Loucy (cell line): ENCODE measurements around the gene ARHGAP22.
A peak's percentile ranks its signal among the peaks of the same experiment; 100 is the strongest.

Experiments
- H2AFZ ChIP-seq: fragments of 200-600 bp; sonication (generic); 2 replicates; pipeline ENCODE4 v1.6.0; 2016; ENCODE audit warnings: antibody characterized with exemption, mild to moderate bottlenecking, low read length, moderate library complexity
- H3F3A ChIP-seq: fragments of 200-600 bp; 2 replicates; pipeline ENCODE4 v1.6.0; 2016; ENCODE audit warnings: antibody characterized with exemption, low read depth, mild to moderate bottlenecking
- H3K27me3 ChIP-seq: fragments of 200-600 bp; sonication (generic); 2 replicates; pipeline ENCODE4 v1.6.1; 2014; ENCODE audit warnings: low read length, mild to moderate bottlenecking; ENCODE audit not compliant: insufficient read depth, poor library complexity, severe bottlenecking
- H3K36me3 ChIP-seq: fragments of 200-600 bp; sonication (generic); 2 replicates; pipeline ENCODE4 v1.6.1; 2016; ENCODE audit warnings: low read length; ENCODE audit not compliant: insufficient read depth
- H3K4me1 ChIP-seq: fragments of 200-600 bp; sonication (generic); 2 replicates; pipeline ENCODE4 v1.5.1; 2014; ENCODE audit warnings: low read length, mild to moderate bottlenecking; ENCODE audit not compliant: insufficient read depth, poor library complexity, severe bottlenecking
- H3K4me2 ChIP-seq: fragments of 200-600 bp; sonication (generic); 2 replicates; pipeline ENCODE4 v1.6.0; 2014; ENCODE audit warnings: antibody characterized with exemption, low read length, low read depth, mild to moderate bottlenecking; ENCODE audit not compliant: poor library complexity, severe bottlenecking
- H3K4me3 ChIP-seq: fragments of 200-600 bp; sonication (generic); 2 replicates; pipeline ENCODE4 v1.5.1; 2014; ENCODE audit warnings: low read length, mild to moderate bottlenecking, mixed read lengths; ENCODE audit not compliant: poor library complexity, severe bottlenecking
- H3K79me2 ChIP-seq: fragments of 200-600 bp; sonication (generic); 2 replicates; pipeline ENCODE4 v1.6.1; 2014; ENCODE audit warnings: low read length; ENCODE audit not compliant: insufficient read depth
- H3K9ac ChIP-seq: fragments of 200-600 bp; sonication (generic); 2 replicates; pipeline ENCODE4 v1.6.0; 2014; ENCODE audit warnings: mild to moderate bottlenecking, low read depth, low read length, moderate library complexity; ENCODE audit not compliant: poor library complexity, severe bottlenecking
- H3K9me2 ChIP-seq: fragments of 200-600 bp; sonication (generic); replicated peaks from 2 replicates; pipeline ENCODE4 v1.6.1; 2016; ENCODE audit warnings: low read depth, low read length, mixed read lengths
- H3K9me3 ChIP-seq: fragments of 200-600 bp; sonication (generic); 2 replicates; pipeline ENCODE4 v1.6.1; 2014; ENCODE audit warnings: mild to moderate bottlenecking, antibody characterized with exemption, low read length, low read depth; ENCODE audit not compliant: insufficient read depth
- H4K20me1 ChIP-seq: fragments of 200-600 bp; sonication (generic); 2 replicates; pipeline ENCODE4 v1.6.0; 2014; ENCODE audit warnings: antibody characterized with exemption, low read length, mild to moderate bottlenecking; ENCODE audit not compliant: insufficient read depth, poor library complexity, severe bottlenecking
- EZH2phosphoT487 ChIP-seq: fragments of 200-600 bp; IDR thresholded peaks from 2 replicates; pipeline ENCODE4 v1.6.1; 2018; ENCODE audit warnings: antibody characterized with exemption, mild to moderate bottlenecking, moderate library complexity, borderline replicate concordance
- TF ChIP-seq, protein P1 (sequence below): fragments of 200-600 bp; sonication (generic); conservative IDR thresholded peaks from 2 replicates; pipeline ENCODE4 v1.5.1; 2014; ENCODE audit warnings: mild to moderate bottlenecking, antibody characterized with exemption, low read length

Gene ARHGAP22

DNA sequence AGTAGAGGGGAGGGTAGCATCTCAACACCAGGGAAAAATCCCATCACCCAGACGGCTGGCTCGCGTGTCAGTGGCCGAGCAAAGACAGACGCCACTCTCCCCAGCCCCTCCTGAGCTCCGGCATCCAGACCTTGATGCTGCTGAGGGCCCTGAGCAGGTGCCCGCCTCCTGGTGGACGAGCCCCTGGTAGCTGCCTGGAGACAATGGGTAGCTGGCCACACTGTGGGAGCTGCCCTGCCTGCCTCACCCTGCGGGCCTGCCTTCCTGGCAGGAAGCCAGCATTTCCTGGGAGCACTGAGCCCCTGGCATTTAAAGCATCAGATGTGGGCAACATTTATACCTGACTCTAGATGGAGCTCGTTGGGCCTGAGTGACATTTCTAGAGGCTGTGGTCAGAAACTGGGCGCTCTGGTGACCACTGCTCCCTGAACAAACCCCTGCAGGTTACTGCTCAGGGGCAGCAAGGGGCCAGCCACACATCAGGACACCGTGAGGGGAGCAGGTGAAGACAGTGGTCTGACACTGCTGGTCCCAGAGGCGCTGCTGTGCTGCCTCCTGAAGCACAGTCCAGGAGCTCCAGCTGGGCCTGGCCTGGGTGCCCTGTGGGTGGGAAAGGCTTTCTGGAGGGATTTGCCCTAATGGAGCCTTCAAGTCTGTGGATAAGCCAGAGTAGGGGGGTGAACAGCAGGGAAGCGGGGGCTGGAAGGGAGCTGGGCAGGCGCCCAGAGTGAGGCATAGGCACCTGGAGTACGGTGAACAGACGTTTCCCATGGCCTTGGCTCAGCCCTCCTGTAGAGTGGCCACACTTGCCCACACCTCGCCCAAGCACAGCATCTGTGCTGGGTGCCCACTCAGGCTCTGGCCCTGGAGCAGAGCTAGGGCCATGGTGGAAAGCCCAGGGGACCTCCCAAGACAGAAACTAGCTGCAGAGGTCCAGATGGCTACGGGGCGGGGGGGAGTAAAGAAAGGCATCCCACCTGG lies 159.7 kb downstream of the ARHGAP22 start:
- Histone ChIP-seq H3F3A (no peaks in the 10 kb centered on the region), H3K9me2 (no peaks in the 10 kb centered on the region), H3K4me1 (peaks cover 9% of the 10 kb centered on the region), H3K9me3 (no peaks in the 10 kb centered on the region), H3K9ac (no peak overlapping the region), H2AFZ (no peak overlapping the region), H3K4me2 (no peak overlapping the region), H3K27me3 (no peaks in the 10 kb centered on the region), H4K20me1 (no peaks in the 10 kb centered on the region), H3K4me3 (no peak overlapping the region), H3K79me2 (no peaks in the 10 kb centered on the region), H3K36me3 (no peaks in the 10 kb centered on the region)
- TF ChIP-seq, protein P1, sequence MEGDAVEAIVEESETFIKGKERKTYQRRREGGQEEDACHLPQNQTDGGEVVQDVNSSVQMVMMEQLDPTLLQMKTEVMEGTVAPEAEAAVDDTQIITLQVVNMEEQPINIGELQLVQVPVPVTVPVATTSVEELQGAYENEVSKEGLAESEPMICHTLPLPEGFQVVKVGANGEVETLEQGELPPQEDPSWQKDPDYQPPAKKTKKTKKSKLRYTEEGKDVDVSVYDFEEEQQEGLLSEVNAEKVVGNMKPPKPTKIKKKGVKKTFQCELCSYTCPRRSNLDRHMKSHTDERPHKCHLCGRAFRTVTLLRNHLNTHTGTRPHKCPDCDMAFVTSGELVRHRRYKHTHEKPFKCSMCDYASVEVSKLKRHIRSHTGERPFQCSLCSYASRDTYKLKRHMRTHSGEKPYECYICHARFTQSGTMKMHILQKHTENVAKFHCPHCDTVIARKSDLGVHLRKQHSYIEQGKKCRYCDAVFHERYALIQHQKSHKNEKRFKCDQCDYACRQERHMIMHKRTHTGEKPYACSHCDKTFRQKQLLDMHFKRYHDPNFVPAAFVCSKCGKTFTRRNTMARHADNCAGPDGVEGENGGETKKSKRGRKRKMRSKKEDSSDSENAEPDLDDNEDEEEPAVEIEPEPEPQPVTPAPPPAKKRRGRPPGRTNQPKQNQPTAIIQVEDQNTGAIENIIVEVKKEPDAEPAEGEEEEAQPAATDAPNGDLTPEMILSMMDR, result no peak
- TF ChIP-seq EZH2phosphoT487, result no peak

DNA sequence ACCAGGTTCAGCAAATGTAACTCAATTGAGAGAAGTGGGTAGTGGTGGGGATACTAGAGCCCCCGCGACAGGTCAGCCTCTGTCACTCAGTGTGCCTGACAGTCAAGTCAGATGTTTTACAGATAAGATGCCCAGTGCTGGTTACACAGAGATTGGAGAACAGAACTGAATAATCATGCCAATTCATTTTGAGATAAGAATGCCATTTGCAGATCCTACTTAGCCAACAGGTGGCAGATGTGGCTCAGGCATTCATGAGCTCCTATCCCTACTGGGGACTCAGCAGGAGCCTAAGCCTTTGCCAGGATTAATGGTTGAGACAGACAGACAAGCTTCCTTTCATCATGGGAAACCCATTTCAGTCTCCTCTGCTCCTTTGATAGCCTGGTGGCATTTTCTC lies 160.6 kb downstream of the ARHGAP22 start:
- Histone ChIP-seq H3K4me1 (peaks cover 9% of the 10 kb centered on the region), H3K9ac (no peak overlapping the region), H3K4me3 (no peak overlapping the region), H3K4me2 (no peak overlapping the region), H3K9me3 (no peaks in the 10 kb centered on the region), H3K27me3 (no peaks in the 10 kb centered on the region), H3K36me3 (no peaks in the 10 kb centered on the region), H4K20me1 (no peaks in the 10 kb centered on the region), H3K9me2 (no peaks in the 10 kb centered on the region), H3K79me2 (no peaks in the 10 kb centered on the region), H3F3A (no peaks in the 10 kb centered on the region), H2AFZ (no peak overlapping the region)
- TF ChIP-seq EZH2phosphoT487, result no peak
- TF ChIP-seq, protein P1, result peak; percentile 60

DNA sequence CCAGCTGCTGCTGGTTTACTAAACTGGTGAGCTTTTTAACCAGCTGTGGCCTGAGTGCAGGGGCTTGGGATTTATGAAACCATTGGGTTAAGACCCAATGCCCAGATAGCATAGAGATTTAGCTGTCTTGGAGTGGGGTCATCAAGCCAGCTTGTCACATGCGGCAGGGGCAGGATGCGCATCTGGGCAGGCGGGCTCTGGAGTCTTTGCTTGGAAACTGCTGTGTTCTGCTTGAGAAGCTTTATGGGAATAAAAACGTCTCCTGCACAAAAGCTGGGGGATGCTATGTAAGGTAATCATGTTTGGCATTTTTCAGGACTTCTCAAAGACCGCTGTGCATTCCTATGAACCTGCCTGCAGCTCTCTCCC lies 162.1 kb downstream of the ARHGAP22 start:
- Histone ChIP-seq H3K9ac (no peak overlapping the region), H4K20me1 (no peaks in the 10 kb centered on the region), H3K27me3 (no peaks in the 10 kb centered on the region), H3K4me3 (no peak overlapping the region), H3K79me2 (no peaks in the 10 kb centered on the region), H2AFZ (no peak overlapping the region), H3F3A (no peaks in the 10 kb centered on the region), H3K9me2 (no peaks in the 10 kb centered on the region), H3K4me1 (peaks cover 9% of the 10 kb centered on the region), H3K4me2 (no peak overlapping the region), H3K9me3 (no peaks in the 10 kb centered on the region), H3K36me3 (no peaks in the 10 kb centered on the region)
- TF ChIP-seq, protein P1, result no peak
- TF ChIP-seq EZH2phosphoT487, result no peak
